Activated CD4-positive, alpha-beta T cell treated with anti-CD3 and anti-CD28 coated beads, Interleukin-2, amount 50 U/mL, for 48 hours (primary cell): ENCODE data around the gene VEGFC.

Source experiments
- DNase-seq, 2 experiments: peaks; one replicate each; pipeline ENCODE4 v3.0.0-alpha.2; 2020

Gene VEGFC

DNA sequence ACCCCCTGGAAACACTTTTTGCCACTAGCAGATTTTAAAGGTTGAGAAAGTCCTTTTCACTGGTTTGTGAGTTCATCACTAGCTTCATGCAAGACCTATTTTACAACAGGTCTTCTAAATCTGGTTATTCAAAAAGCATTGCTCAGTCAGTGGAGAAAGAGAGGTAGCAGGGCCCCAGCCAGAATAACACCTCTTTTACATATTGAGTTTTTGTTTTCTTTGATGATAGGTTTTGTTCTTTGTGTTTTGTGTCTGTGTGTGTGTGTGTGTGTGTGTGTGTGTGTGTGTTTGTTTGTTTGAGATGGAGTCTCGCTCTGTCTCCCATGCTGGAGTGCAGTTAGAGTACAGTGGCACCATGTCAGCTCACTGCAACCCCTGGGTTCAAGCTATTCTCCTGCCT is 2.7 kb upstream of the VEGFC start:
- no peak for DNase-seq

DNA sequence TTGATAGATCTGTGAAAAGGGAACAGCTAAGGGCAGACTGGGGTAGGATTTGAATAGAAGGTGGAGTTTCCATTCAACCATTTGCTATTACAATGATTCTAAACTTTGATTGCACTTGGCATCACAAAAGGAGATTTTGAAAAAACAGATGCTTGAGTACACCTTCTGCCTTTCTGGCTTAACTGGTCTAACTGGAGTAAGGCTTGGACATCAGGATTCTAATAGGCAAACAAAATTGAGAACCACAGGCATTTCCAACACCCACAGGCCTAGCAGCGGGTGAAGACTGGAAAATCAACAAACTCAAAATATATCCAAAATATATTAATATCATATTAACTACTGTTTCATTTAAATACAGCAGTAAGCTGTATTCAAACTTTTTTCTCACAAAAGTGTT is 1.9 kb upstream of the VEGFC start:
- no peak for DNase-seq

DNA sequence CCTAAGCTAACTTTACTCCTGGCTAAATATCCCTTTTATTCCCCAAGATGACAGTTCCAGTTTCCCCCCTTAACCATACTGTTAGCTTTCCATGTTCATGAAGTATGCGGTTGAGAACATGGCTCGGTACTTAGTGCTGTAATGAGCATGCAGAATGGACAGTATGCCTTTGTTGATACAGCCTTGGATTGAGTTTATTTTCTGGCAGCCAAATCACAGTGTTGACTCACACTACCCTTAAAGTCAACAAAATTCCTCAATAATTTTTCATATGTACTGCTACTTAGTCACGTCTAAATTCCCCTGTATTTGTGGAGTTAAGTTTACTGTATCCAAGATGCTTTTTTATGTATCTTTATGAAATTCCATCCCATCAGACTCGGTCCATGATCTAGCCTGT is 1.4 kb upstream of the VEGFC start:
- no peak for DNase-seq

DNA sequence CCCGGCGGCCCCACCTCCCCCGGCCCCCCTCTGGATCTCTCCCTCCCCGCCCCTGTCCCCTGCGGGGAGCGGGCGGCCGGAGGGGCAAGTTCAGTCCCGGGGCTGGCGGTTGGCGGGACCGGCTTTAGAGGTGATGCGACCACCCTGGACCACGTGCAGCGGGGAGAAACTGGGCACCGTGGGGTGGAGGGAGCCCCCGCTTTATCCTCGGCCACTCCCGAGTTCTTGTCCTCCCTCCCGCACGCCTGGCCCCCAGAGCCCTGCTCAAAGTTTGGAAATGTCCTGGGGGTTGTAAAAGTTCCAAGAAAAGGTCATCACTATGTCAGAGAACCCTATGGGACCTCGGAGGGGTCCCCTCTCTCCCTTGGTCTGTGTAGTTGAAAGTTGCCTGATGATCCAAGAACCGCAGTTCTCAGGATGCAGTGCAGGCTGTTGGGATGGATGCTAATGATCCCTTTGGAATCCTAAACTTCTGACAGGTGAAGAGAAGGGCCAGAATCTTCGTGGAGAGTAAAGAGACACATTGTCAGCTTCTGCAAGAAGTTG is 411 bp upstream of the VEGFC start:
- no peak for DNase-seq

DNA sequence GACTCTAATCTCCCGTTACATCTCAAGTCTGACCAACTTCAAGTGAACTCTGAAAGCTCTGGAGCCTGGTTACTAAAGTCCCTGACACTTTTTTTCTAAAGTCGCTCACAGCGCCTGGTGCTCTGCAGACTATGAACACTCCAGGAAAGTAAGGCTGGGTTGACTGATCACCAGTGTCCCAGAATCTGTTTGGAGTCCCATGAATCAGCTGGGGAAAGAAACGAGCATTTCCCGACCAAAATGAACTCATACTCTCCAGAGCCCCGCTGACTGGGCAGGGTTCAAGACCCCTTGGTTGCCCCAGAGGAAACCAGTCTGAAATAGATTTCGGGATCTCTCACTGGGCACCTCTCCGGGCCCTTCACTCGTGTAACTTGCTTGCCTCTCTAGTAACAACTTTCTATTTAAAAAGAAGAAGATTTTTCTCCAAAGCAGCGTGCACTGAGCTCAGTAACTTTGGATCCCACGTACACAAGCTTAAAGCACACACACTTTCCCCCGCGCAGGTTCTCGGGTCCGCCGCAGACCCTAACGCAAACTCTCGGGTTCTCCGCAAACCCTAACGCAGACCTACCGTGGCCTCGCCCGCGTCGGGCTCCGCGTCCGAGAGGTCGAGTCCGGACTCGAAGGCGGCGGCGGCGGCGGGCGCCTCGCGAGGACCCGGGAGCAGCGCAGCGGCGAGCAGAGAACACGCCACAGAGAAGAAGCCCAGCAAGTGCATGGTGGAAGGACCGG is 964 bp downstream of the VEGFC start:
- DNase-seq = no peak

DNA sequence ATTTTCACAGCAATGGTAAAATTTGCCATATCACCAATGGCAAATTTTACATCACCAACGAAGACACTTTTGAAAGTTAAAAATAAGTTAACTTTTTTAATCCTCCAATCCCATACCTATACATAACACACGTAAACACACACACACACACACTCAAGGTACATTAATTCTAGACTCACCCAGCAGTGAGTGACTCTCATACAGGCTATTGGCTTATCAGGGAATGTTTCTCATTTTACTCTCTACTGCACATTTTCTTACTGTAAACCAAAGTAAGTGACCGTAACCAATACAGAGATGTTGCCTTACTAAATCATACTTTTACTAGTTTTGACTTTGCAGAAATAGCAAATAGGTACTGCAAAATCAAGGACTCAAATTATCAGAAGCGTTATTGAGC is 2.3 kb downstream of the VEGFC start:
- no peak for DNase-seq

DNA sequence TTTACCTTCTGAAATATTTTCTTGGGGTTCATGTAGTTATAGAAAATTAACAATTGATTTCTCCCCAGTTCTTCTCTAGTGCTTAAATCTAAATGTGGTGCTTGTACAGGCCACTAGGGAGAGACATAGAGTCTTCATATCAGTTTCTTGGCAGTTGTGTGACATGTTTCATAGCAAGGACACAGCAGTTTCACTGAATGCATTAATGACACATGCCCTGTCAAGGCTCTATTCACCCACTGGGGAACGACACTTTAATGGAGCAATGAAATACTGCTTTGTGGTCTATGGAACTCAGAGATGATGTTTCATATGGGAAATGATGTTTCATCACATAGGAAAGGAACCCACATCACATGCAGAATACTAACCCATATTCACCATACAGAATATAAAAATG is 2.8 kb downstream of the VEGFC start:
- DNase-seq = no peak

DNA sequence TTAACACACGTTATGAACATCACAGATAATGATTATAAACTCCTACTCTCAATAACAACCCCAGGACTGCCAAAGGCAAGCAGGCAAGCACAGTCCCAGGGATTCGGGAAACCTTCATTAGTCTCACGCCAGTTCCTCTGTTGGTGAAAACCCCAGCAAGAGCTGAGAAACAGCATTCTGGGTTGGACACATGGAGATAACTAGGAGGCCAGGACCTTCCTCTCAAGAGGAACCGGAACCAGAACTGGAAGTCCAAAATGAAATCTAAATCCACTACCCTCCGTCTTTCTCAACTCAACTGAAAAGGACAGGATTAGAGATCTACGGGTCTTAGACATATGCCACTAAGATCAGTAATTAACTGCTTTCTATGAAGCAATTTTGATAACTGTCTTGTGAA is 3.8 kb downstream of the VEGFC start:
- DNase-seq = no peak

DNA sequence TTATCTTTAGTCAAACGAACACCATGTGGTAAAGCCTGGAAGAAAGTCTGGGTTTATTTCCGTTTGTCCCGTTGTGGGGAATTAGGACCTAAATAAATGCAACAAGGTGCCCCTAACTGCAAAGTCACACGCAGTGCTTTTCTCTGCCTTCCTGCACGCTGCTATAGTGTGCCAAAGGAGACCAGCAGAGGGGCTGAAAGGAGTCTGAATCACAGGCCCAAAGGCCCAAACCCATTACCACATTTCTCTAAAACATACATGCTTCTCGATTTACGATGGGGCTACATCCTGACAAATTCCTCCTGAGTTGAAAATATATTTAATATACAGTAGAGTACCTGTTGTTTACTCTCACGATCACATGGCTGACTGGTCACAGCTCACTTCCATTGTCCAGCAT is 4.5 kb downstream of the VEGFC start:
- no peak for DNase-seq

DNA sequence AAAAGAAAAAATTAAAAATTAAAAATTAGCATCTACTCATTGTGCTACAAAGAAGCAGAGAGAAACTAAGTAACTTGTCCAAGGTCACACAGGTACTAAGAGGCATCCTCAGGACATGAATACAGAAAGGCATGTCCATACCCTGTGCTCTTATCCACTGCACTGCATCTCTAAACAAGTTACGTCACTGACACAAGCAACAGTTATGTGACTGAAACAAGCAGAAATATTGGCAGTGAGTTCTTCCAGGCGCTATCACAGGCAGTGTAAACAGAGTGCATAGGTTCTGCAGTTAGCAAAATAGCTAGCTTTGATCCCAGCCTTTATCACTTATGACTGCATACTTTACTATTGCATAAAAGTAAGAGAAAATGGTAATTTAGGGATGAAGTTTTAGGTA is 7.9 kb downstream of the VEGFC start:
- DNase-seq = no peak

DNA sequence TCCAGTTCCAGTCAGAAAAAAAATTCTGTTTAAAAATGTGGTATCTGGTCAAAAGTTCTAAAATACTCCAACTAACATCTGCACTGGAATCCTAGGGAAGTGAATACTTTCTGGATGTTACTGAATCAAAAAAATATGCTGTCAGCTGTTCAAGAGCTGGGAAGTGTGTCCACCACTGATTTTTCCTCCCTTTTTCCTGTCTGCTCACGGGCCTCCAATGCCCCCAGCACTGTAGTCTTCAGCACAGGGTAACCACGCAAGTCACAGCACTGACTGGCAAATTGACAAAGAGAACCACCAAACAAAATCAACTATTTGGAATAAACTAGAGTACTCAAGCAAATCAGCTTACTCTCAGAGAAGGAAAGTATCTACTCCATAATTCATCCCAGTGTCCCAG is 9.9 kb downstream of the VEGFC start:
- no peak for DNase-seq

DNA sequence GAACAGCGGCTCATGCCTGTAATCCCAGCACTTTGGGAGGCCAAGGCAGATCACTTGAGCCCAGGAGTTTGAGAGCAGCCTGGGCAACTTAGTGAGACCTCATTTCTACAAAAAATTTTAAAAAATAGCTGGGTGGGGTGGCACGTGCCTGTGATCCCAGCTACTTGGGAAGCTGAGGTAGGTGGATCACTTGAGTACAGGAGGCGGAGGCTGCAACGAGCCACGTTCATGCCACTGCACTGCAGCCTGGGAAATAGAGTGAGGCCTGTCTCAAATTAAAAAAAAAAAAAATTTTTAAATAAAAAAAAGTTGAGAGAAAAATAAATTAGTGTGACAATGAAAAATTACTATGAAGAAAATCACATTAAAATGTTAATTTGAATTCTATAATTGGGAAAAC is 10.5 kb downstream of the VEGFC start:
- no peak for DNase-seq

DNA sequence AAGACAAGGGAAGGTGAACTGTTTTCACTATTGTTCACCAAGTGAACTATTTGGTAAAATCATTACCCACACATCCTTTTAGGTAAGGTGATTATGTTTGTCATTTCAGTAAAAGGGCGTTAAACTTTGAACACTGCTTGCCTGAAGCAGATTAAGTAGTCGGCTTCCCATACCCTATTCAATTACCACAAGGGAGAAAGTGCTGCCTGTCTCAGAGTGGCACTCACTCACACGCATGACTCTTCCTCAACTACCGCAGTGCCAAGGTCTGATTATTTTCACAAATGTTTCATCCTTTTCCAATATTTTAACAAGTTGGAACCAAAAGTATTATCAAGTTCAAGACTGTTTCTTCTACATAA is 11.0 kb downstream of the VEGFC start:
- DNase-seq = no peak

DNA sequence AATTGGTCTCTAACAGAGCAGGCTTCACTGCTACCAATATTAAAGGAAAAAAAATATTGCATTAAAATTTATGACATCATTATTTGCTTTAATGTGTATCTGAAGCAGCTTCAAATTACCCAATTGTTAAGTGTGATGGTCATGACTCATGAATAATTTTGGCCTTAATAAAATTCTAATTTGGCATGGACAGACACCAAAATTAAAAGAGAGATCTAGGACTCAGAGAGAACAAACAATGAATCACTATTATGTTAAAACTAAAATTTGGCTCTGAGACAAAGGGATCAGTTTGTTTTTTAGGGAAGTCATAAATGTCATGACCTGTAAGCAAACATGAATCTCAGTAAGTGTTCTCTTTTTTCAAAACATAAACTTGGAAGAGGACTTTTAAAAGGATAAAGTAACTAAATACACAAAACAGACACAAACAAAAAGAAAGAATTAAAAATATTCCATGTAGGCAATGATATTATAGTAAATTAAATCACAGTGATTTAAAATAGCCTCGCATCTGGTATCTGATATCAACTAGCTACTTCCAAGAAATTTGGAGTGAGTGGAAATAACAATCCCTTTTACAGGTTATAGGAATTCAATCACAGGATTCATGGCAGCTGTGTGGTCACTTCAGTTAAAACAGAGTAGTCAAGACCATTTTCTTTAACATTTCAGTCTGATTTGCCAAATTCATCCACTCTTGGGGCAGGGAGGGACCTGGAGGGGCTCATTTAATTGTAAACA is 11.6 kb downstream of the VEGFC start:
- no peak for DNase-seq

DNA sequence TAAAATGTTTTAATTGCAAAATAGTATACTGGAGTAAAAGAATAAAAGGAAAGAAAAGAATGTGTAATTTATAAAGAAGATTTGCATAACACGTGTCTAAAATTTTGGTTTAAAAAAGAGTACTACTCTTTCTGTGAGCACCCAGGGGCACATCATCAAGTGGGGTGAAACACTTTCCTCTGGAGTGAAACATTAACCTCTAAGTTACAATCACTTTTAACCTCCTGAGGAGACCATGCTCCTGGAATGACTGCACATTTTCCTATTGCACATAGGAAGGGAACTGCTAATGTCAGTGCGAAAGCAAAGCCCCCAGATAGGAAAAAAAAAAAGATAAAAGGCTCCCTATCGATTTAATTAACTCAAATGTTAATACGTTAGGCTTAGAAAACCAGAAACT is 13.3 kb downstream of the VEGFC start:
- DNase-seq = no peak

DNA sequence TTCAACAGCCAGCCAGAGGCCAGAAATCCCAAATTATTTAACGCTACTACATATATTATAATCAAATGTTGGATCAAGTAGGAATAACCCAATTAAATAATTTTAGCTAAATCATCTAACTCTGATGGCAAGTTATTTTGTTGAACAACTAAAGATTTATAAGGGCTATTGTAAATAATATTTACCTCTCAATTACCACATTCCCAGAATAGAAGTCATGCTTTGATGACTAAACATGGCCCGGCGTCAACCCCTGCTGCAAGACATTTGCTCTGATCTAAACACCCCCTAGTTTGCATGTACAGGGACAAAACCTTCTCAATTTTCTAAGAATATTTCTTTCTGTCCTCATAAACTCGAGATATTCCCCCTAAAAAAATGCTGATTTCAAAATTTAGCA is 14.2 kb downstream of the VEGFC start:
- no peak for DNase-seq

DNA sequence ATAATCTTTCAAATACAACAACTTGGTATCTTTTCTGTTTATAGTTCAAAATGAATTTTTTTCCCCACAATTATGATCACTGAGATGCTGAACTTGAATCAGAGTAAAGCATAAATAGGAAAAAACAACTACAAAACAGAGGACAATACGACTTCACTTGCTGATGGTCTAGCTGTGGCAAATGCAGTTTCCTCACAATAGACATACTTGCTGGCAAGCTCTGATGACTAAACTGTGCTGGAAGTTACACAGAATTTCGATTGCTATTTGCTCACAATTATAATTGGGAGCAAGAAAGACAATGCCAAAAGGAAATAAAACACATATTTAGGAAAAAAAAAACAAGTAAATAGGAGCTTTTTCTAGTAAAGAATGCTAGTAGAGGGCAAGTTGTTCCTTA is 14.7 kb downstream of the VEGFC start:
- no peak for DNase-seq

DNA sequence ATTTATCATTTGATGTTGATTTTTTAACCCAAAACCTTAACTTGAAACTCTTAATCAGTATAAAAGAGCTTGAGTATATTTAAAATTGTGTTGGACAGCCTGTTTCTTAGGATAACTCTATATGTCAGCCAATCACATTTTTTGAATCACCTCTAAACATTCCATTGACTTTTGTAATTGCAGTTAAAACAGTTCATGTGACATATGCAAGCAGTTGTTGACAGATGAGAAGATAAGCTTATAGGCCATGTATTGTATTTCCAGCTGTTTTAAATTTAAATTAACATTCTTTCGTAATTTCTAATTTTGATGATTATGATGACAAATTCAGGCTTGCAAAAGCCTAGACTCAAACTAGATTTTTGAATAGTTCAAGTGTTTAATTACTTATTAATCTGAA is 17.4 kb downstream of the VEGFC start:
- no peak for DNase-seq

DNA sequence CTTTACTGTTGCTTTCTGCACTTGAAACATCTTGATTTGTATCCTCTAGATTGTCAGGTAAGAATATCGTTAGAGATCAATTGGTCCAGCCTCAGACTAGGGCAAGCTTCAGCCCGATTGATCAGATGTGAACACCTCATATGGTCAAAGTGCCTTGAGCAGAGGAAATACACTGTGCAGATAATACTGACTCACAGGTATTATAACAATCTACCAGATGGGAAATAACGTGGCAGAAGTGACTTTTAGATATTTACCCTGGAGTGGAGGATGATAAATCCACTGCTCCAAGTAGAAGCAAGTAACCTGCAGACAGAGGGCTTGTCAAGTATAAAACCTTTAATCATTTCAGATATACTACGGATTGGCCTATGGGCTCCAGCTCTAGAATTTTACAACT is 17.9 kb downstream of the VEGFC start:
- DNase-seq = no peak

DNA sequence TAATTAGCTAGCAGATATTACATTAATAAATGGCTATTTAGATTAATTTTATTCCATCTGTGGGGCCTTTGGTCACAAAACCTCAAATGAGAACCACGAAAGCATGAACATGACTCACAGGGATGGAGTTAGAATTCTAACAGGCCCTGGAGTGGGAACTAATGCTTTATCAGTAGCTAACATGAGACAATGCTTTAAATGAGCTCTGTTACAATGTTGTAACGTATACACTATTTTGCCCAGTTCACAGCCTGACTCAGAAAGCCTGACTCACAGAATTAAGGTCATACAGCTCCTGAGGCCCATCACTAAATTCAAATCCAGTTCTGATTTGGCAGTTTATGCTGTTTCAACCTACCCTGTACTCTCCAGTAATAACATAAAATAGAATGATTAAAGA is 23.2 kb downstream of the VEGFC start:
- DNase-seq = no peak

DNA sequence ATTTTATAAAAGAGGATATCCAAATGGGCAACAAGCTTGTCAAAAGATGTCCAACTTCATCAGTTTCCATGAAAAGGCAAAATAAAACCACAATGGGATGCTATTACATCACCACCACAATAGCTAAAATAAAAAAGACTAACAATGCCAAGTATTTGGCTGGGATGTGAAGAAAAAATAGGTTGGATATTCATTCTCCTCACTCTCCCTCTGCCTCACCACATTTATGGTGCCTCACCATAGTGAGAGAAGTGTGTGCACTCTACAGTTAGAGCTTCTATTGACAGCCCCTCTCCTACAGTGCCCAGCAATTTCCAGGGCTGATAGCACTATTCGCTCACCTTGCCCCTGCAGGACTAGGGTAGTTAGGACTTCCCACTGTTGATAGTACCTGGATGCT is 25.5 kb downstream of the VEGFC start:
- no peak for DNase-seq

DNA sequence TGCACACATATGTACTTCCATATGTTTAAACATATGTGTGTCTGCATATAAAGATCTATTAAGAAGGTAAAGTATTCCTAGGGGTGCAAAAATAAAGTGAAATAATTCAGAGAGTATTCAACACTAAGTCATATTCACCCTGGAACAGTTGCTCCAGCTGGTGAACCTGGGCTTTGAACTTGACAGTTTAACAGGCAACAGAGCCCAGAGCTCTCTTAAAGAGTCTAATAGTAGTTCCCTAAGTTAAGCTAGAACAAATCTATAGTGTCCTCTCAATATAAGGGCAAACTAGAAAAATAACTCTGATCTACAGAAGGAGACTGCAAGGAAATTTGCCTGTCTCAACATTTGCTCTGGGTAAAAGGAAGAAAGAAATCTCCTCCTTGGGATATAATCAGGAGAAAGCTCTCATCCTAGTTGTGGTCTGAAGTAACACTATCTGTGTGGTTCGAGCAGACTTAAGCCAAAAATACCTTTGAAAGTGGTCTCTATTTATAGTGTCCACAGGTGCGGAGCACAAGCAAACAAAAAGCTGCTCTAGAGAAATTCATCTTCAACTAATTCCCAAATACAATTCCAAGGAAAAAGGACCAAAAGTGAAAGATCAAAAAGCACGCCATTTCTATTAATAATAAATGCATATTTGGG is 29.9 kb downstream of the VEGFC start:
- DNase-seq = no peak

DNA sequence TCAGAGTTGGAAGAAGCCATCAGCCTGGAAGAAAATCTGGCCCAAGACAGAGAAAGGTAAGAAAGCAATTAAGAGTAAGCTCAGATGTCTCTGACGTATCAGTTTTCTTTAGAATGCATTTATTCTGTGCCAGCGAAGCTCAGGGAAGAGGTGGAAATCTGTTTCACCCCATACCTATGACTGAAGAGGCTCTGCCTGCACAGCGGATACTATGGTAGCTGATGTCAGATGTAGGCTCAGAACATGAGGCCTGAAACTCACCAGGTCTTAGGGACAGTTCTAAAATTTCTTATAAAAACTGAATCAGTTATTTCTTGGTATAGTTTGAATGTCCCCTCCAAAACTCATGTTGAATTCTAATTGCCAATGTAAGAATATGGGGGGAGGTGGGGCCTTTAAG is 30.9 kb downstream of the VEGFC start:
- DNase-seq = no peak

DNA sequence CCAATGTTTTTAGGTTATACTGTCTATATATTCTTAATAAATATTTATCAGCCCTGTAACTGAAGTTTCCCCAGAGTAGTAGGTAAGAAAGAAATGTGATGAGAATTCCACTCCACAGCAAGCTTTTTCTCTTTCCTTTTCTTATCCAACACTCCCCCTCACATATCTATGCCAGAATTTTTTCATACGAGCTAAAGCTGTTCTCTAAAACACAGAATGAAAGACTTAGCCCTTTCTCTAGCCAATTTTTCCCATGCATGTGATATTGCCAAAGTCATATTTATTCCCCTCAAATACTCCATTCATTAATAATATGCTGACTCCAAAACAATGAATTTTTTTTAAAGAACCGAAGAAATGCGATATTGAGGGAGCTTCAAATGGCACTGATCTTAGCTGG is 32.3 kb downstream of the VEGFC start:
- no peak for DNase-seq
